Measurements from ENCODE around the gene TBC1D5. TPM values are rescaled to one million over a fixed set of nuclear protein-coding genes. Genes with fewer than 3 reads are reported as not detected.

TBC1D5 gene
- total RNA-seq, 1 donor from 2014 or later, result 74.6 TPM

DNA sequence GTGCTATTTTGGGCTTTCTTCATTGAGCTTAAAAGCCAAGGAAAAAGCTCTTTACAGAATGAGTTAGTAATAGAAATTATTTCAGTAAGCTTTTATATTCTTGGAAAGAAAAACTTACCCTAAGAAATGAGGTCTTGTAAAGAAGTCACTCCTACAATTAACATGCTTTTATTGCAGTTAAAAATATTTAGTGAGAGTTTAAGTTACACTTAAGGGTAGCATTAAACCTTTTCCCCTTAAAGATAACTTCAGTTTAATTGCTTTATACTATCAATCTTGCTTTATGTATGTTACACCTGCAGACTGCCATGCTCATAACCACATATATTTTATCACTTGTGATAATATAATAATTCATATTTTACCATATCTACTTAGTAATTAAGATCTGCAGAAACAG, 431.4 kb downstream of the TBC1D5 start:
- no peak for ATAC-seq
- TF ChIP-seq, protein P1, sequence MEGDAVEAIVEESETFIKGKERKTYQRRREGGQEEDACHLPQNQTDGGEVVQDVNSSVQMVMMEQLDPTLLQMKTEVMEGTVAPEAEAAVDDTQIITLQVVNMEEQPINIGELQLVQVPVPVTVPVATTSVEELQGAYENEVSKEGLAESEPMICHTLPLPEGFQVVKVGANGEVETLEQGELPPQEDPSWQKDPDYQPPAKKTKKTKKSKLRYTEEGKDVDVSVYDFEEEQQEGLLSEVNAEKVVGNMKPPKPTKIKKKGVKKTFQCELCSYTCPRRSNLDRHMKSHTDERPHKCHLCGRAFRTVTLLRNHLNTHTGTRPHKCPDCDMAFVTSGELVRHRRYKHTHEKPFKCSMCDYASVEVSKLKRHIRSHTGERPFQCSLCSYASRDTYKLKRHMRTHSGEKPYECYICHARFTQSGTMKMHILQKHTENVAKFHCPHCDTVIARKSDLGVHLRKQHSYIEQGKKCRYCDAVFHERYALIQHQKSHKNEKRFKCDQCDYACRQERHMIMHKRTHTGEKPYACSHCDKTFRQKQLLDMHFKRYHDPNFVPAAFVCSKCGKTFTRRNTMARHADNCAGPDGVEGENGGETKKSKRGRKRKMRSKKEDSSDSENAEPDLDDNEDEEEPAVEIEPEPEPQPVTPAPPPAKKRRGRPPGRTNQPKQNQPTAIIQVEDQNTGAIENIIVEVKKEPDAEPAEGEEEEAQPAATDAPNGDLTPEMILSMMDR (IDR thresholded peaks at IDR 0.05), result no peak
- intact Hi-C loops (cut with DNase I), result no loop called here

DNA sequence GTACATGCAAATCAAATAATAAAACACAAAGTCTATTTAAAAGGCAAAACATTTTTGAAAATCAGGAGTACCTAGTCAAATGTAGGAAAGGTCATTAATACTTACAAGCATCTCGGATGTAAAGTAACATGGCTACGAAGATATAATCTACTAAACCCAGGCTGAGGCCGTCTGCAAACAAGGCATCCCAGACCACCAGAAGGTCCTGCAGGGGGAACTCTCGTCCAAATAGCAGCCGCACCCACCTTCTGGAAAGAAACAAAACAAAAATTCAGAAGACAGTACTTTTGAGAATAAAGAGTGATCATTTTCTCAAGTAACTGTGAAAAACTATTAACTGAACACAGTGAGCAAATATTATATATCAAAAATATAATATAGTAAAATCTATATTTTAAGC, 434.5 kb downstream of the TBC1D5 start:
- no peaks in the 10 kb centered on the region for H3K4me1 ChIP-seq
- DNase-seq, result no peak
- intact Hi-C loops (cut with DNase I), result no loop called here
- peaks cover 9% of the 10 kb centered on the region for H3K36me3 ChIP-seq
- TF ChIP-seq, protein P1 (IDR thresholded peaks at IDR 0.05), result no peak
- H3K9me3 ChIP-seq, result no peaks in the 10 kb centered on the region
- H3K27me3 ChIP-seq, result no peaks in the 10 kb centered on the region
- H3K27ac ChIP-seq, result no peak overlapping the region
- H3K4me3 ChIP-seq, result no peak overlapping the region
- no peak for ATAC-seq

More for the DNA sequence above, 431.4 kb downstream of the TBC1D5 start:
- no peak overlapping the region for H3K4me3 ChIP-seq
- no peaks in the 10 kb centered on the region for H3K9me3 ChIP-seq
- no peaks in the 10 kb centered on the region for H3K27me3 ChIP-seq
- H3K36me3 ChIP-seq, result peaks cover 9% of the 10 kb centered on the region
- no peaks in the 10 kb centered on the region for H3K4me1 ChIP-seq
- DNase-seq, result no peak
- no peak overlapping the region for H3K27ac ChIP-seq

DNA sequence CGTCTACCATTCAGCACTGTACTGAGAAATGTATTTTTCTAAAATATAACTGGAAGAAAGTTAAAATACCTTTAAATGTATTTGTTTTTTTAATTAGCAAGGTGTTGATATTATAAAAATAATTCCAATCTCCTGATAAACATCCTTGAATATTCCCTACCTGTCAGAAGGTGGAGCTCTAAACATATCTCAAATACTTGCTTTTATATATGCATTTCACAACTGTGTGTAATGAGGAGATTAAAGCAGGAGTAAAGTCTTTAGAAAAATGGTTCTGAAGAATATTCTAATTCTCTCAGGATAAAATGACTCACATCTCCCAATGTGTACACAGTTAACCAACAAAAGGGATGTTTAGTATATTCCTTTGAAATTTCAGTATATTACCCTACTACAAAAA, 434.9 kb downstream of the TBC1D5 start:
- Histone ChIP-seq H3K4me3 (no peak overlapping the region), H3K27ac (no peak overlapping the region), H3K4me1 (no peaks in the 10 kb centered on the region), H3K9me3 (no peaks in the 10 kb centered on the region), H3K36me3 (peaks cover 9% of the 10 kb centered on the region), H3K27me3 (no peaks in the 10 kb centered on the region)
- intact Hi-C loops (cut with DNase I), result no loop called here
- ATAC-seq (no peak), DNase-seq (no peak)
- TF ChIP-seq, protein P1 (IDR thresholded peaks at IDR 0.05), result no peak

DNA sequence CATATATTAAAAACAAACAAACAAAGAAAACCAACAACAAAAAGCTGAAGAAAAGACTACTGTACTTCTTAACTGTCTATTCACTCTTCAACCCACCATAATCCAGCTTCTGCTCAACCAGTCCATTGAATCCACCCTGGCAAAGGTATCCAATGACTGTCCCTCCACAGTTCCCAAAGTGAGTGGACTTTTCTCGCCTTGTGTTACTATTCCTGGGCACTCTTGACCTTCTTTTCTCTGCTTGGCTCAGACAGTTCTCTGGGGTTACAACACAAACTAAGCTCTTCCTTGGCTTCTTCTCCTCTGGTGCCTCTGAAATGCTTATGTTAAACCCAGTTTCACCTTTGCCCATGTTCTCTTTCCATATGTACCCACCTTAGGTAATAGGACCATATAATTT, 437.5 kb downstream of the TBC1D5 start:
- ATAC-seq (no peak), DNase-seq (no peak)
- no peaks in the 10 kb centered on the region for H3K27me3 ChIP-seq
- H3K36me3 ChIP-seq, result peaks cover 9% of the 10 kb centered on the region
- H3K27ac ChIP-seq, result no peak overlapping the region
- TF ChIP-seq, protein P1 (IDR thresholded peaks at IDR 0.05), result no peak
- no peak overlapping the region for H3K4me3 ChIP-seq
- peaks cover 5% of the 10 kb centered on the region for H3K4me1 ChIP-seq
- no peaks in the 10 kb centered on the region for H3K9me3 ChIP-seq
- intact Hi-C loops (cut with DNase I), result no loop called here

DNA sequence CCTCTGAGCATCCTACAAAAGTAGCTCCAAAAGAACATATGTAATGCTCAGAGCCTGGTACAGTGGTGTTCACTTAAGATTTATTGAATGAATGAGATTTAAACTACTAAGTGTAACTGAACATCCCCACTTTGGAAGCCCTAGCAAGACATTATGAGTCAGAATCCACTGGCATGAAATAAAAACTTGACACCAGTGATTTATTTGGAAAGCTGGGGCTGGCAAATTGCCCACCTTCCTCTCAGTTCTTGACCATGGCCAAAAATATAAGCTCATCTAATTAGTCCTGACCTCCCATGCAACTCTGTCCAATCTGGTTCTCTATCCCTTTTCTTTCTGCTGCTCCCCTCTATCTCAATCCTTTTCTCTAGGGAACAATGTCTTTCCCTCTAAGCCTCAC, 439.7 kb downstream of the TBC1D5 start:
- Histone ChIP-seq H3K9me3 (no peaks in the 10 kb centered on the region), H3K4me3 (no peak overlapping the region), H3K4me1 (peaks cover 5% of the 10 kb centered on the region), H3K27me3 (no peaks in the 10 kb centered on the region), H3K27ac (no peak overlapping the region), H3K36me3 (peaks cover 6% of the 10 kb centered on the region)
- no peak for DNase-seq
- TF ChIP-seq, protein P1 (IDR thresholded peaks at IDR 0.05), result no peak
- intact Hi-C loops (cut with DNase I), result no loop called here
- ATAC-seq, result no peak

DNA sequence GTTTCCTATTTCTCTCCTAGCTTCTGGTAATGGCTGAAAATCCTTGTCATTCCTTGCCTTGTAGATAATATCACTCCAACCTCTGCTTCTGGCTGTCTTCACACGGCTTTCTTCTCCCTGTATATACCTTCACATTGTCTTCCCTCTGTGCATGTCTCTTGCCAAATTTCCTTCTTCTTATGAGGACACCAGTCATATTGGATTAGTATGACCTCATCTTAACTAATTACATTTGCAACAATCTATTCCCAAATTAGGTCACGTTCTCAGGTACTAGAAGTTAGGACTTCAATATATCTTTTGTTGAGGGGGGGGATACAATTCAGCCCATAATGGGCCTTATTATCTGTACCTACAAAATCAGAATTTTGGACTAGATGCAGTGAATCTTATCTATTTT, 440.3 kb downstream of the TBC1D5 start:
- H3K27me3 ChIP-seq, result no peaks in the 10 kb centered on the region
- no peaks in the 10 kb centered on the region for H3K9me3 ChIP-seq
- ATAC-seq (no peak), DNase-seq (no peak)
- peaks cover under 1% of the 10 kb centered on the region for H3K36me3 ChIP-seq
- TF ChIP-seq, protein P1 (IDR thresholded peaks at IDR 0.05), result no peak
- intact Hi-C loops (cut with DNase I), result no loop called here
- peaks cover 5% of the 10 kb centered on the region for H3K4me1 ChIP-seq
- no peak overlapping the region for H3K4me3 ChIP-seq
- no peak overlapping the region for H3K27ac ChIP-seq
